ENCODE data around the gene ESYT2. TPM values are rescaled to one million over a fixed set of nuclear protein-coding genes. Genes with fewer than 3 reads are reported as not detected.

The ESYT2 gene
- total and polyA plus RNA-seq, 9 of the 15 experiments (the other 6 are each of a cell fraction or from before 2014, with no cell fraction given), result 5.8 to 86.9 (median 64.7) TPM

- TF ChIP-seq ZNF589 (CRISPR knock-in tag; IDR thresholded peaks at IDR 0.05; ENCODE audit: low read depth) (peak; percentile 76; the same call in 1 of the 2 replicates), ELF1 (tag; IDR thresholded peaks at IDR 0.05) (no peak; the same call in 1 of the 2 replicates), CBFA2T2 (conservative IDR thresholded peaks at IDR 0.05) (0 out of 2 replicates have a peak, but pooled peaks have one; percentile 37), MTA3 (IDR thresholded peaks at IDR 0.05; ENCODE audit: borderline replicate concordance) (peak; percentile 85), RFX1 (IDR thresholded peaks at IDR 0.05) (peak; percentile 72), PRDM10 (IDR thresholded peaks at IDR 0.05; ENCODE audit: partially characterized antibody) (peak; percentile 77), E2F5 (CRISPR knock-in tag; IDR thresholded peaks at IDR 0.05) (peak; percentile 59), NBN (IDR thresholded peaks at IDR 0.05; ENCODE audit: low read depth) (peak; percentile 71; the same call in 1 of the 2 replicates), ZNF318 (IDR thresholded peaks at IDR 0.05; ENCODE audit: borderline replicate concordance in 1 of 2, low read depth in 1 of 2) (0 out of 4 replicates have a peak, but pooled peaks of 1 of the 2 experiments have one; percentile 47), NFXL1 (CRISPR knock-in tag; IDR thresholded peaks at IDR 0.05) (0 out of 2 replicates have a peak, but pooled peaks have one; percentile 29), JUN (IDR thresholded peaks at IDR 0.05; ENCODE audit: borderline replicate concordance, low read depth, low read length) (peak; percentile 71; the same call in 1 of the 2 replicates), JUN (CRISPR knock-in tag; IDR thresholded peaks at IDR 0.05; ENCODE audit: borderline replicate concordance) (peak; percentile 53; the same call in 1 of the 2 replicates)
Observed at GRCh38 chr7:158818325-158819213, 10.7 kb downstream of the ESYT2 start (continued).

All from K562 (cell line).